Body of pancreas (tissue), 4 donors: ENCODE measurements around the gene KCNMB2.

Experiments
- POLR2A ChIP-seq, 3 donors: fragments of 450-650 bp; IDR thresholded peaks; one replicate each; pipeline ENCODE4 v1.6.1; 2016; ENCODE audit warnings: antibody characterized with exemption in 3 of 3, mild to moderate bottlenecking in 2 of 3
- TF ChIP-seq, protein P1 (sequence below), 7 experiments: fragments of 450-650 bp in 4 of 7; fragments of 200-600 bp in 3 of 7; sonication (generic) in 3 of 7; IDR thresholded peaks; one replicate each; pipeline ENCODE4 v1.5.1; 2016 to 2019; ENCODE audit warnings: antibody characterized with exemption in 7 of 7

DNA sequence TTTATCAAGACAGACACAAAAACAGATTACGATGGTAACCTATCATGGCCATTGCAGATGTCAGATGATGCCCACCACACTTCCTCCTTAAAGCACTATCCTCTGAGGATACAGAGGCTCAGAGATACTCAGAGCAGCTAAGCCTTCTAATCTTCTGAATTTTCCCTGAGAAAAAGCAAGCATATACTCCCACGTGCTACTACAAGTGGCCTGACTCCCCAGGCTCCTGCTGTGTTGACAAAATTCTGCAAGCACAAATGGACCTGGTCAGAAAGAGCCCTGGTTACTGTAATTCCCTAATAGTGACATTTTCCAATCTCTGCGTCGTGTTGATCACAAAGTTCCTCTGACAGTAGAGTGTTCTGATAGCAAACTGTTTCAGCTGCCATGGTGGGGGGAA is 207.1 kb downstream of the KCNMB2 start:
- TF ChIP-seq, protein P1, sequence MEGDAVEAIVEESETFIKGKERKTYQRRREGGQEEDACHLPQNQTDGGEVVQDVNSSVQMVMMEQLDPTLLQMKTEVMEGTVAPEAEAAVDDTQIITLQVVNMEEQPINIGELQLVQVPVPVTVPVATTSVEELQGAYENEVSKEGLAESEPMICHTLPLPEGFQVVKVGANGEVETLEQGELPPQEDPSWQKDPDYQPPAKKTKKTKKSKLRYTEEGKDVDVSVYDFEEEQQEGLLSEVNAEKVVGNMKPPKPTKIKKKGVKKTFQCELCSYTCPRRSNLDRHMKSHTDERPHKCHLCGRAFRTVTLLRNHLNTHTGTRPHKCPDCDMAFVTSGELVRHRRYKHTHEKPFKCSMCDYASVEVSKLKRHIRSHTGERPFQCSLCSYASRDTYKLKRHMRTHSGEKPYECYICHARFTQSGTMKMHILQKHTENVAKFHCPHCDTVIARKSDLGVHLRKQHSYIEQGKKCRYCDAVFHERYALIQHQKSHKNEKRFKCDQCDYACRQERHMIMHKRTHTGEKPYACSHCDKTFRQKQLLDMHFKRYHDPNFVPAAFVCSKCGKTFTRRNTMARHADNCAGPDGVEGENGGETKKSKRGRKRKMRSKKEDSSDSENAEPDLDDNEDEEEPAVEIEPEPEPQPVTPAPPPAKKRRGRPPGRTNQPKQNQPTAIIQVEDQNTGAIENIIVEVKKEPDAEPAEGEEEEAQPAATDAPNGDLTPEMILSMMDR (IDR thresholded peaks at IDR 0.05): no peak
- TF ChIP-seq POLR2A (IDR thresholded peaks at IDR 0.05): no peak
